Measurements from ENCODE around the gene AMPH. TPM values are rescaled to one million over a fixed set of nuclear protein-coding genes. Genes with fewer than 3 reads are reported as not detected.
A peak's percentile ranks its signal among the peaks of the same experiment; 100 is the strongest.
"Not testable (repeated sequence)": the region's sequence is repeated elsewhere in the genome, so short reads cannot be mapped to it uniquely, and the experiment has no call there.

The AMPH gene
- total RNA-seq, 1 donor from 2014 or later, result 10.7 TPM

DNA sequence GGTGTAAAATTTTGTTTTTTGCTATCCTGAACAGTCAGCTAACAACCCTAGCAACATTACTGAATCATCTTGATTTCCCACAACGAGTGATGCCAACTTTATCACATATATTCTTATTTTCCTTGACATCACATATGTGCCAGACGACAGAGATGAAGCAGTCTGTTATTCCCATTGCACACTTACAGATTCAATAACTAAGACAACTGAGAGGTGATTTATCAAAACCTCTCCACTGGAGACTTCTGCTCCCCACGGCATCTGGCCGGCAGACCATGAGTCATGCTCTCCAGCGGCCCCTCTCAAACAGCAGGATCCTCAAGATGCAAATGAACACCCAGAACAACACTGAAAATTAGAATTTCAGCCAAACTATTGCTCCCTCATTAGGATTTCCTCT lies 57.1 kb downstream of the AMPH start:
- no peak for DNase-seq (ENCODE audit: extremely low spot score, unreplicated experiment)
- Mint-ChIP-seq H3K36me3 (ENCODE audit: unreplicated experiment) (no peaks in the 10 kb centered on the region), H3K27me3 (ENCODE audit: unreplicated experiment) (no peaks in the 10 kb centered on the region)

DNA sequence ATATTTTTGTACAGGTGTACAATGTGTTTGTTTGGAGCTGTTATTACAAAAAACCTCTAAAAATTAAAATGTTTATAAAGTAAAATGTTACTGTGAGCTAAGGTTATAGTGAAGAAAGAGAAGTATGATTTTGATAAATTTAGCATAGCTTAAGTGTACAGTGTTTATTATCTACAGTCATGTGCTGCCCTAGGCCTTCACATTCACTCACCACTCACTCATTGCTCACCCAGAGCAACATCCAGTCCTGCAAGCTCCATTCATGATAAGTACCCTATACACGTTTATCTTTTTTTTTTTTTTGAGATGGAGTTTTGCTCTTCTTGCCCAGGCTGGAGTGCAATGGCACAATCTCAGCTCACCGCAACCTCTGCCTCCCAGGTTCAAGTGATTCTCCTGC lies 59.6 kb downstream of the AMPH start:
- not testable (repeated sequence) for H3K27ac Mint-ChIP-seq (ENCODE audit: unreplicated experiment); H3K36me3 Mint-ChIP-seq (ENCODE audit: unreplicated experiment); H3K4me3 Mint-ChIP-seq (ENCODE audit: unreplicated experiment); H3K27me3 Mint-ChIP-seq (ENCODE audit: unreplicated experiment); H3K9me3 Mint-ChIP-seq (ENCODE audit: unreplicated experiment); DNase-seq (ENCODE audit: extremely low spot score, unreplicated experiment); H3K4me1 Mint-ChIP-seq (ENCODE audit: unreplicated experiment)

More for the DNA sequence above, 57.1 kb downstream of the AMPH start:
- no peak overlapping the region for H3K4me3 Mint-ChIP-seq (ENCODE audit: unreplicated experiment)
- peaks cover 7% of the 10 kb centered on the region for H3K4me1 Mint-ChIP-seq (ENCODE audit: unreplicated experiment)
- TF ChIP-seq, protein P1, sequence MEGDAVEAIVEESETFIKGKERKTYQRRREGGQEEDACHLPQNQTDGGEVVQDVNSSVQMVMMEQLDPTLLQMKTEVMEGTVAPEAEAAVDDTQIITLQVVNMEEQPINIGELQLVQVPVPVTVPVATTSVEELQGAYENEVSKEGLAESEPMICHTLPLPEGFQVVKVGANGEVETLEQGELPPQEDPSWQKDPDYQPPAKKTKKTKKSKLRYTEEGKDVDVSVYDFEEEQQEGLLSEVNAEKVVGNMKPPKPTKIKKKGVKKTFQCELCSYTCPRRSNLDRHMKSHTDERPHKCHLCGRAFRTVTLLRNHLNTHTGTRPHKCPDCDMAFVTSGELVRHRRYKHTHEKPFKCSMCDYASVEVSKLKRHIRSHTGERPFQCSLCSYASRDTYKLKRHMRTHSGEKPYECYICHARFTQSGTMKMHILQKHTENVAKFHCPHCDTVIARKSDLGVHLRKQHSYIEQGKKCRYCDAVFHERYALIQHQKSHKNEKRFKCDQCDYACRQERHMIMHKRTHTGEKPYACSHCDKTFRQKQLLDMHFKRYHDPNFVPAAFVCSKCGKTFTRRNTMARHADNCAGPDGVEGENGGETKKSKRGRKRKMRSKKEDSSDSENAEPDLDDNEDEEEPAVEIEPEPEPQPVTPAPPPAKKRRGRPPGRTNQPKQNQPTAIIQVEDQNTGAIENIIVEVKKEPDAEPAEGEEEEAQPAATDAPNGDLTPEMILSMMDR (IDR thresholded peaks at IDR 0.05), result no peak
- H3K9me3 Mint-ChIP-seq (ENCODE audit: unreplicated experiment), result peaks cover 4% of the 10 kb centered on the region
- H3K27ac Mint-ChIP-seq (ENCODE audit: unreplicated experiment), result peak overlapping the region; percentile 43

DNA sequence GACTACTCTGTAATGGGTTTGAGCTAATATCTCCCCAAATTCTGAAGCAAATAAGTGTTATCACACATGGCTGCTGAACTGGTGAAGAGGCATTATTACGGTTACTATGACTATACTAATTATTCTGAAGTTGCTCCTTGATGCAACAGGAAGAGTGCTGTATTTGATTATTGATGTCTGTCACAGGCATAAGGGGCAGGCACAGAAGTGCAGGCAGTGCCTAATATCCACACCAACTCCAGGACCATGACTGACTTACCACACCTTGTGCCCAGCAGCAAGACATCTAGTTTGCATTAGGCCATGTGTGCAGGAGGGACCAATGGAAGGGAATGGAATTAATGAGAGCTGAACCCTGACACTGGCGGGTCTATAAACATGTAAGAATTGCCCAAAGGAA lies 62.7 kb downstream of the AMPH start:
- TF ChIP-seq, protein P1 (IDR thresholded peaks at IDR 0.05), result no peak
- Mint-ChIP-seq H3K4me3 (ENCODE audit: unreplicated experiment) (no peak overlapping the region), H3K36me3 (ENCODE audit: unreplicated experiment) (no peaks in the 10 kb centered on the region), H3K27me3 (ENCODE audit: unreplicated experiment) (no peaks in the 10 kb centered on the region), H3K27ac (ENCODE audit: unreplicated experiment) (no peak overlapping the region), H3K4me1 (ENCODE audit: unreplicated experiment) (peaks cover 2% of the 10 kb centered on the region), H3K9me3 (ENCODE audit: unreplicated experiment) (peaks cover 8% of the 10 kb centered on the region)
- DNase-seq (ENCODE audit: extremely low spot score, unreplicated experiment), result no peak

DNA sequence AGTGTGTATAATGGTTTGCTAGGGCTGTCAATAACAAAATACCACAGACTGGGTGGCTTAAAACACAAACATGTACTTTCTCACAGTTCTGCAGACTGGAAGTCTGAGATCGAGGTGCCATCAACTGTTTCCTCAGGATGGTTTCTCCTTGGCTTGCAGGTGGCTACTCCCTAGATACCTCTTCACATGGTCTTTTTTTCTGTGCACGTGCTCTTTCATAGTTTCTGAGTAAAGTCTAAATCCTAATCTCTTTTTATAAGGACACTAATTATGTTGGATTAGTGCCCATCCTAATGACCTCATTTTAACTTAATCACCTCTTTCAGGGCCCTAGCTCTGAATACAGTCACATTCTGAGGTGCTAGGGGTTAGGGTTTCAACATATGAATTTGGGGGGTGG lies 65.9 kb downstream of the AMPH start:
- TF ChIP-seq, protein P1 (IDR thresholded peaks at IDR 0.05), result no peak
- peaks cover 8% of the 10 kb centered on the region for H3K9me3 Mint-ChIP-seq (ENCODE audit: unreplicated experiment)
- H3K36me3 Mint-ChIP-seq (ENCODE audit: unreplicated experiment), result no peaks in the 10 kb centered on the region
- no peaks in the 10 kb centered on the region for H3K27me3 Mint-ChIP-seq (ENCODE audit: unreplicated experiment)
- no peak for DNase-seq (ENCODE audit: extremely low spot score, unreplicated experiment)
- H3K4me3 Mint-ChIP-seq (ENCODE audit: unreplicated experiment), result no peak overlapping the region
- no peak overlapping the region for H3K27ac Mint-ChIP-seq (ENCODE audit: unreplicated experiment)
- H3K4me1 Mint-ChIP-seq (ENCODE audit: unreplicated experiment), result peaks cover 10% of the 10 kb centered on the region

DNA sequence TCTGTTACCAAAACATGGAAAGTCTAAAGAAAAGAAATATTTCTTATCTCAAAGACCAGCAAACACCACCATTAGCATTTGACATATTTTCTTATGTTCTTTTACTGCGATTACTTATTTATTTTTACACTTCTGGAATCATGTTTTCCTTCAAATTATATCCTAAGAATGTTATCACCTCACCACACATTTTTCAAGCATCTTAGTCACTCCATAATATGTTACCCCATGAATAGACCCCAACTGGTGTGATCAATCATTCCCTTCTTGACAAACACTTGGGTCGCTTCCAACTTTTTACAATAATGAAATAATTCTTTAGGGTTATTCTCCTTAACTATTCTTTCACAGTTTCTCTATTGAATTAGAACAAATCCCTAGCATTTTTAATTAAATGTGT lies 67.4 kb downstream of the AMPH start:
- no peak for DNase-seq (ENCODE audit: extremely low spot score, unreplicated experiment)
- no peak overlapping the region for H3K4me3 Mint-ChIP-seq (ENCODE audit: unreplicated experiment)

More for the DNA sequence above, 67.4 kb downstream of the AMPH start:
- no peaks in the 10 kb centered on the region for H3K36me3 Mint-ChIP-seq (ENCODE audit: unreplicated experiment)
- H3K27me3 Mint-ChIP-seq (ENCODE audit: unreplicated experiment), result no peaks in the 10 kb centered on the region
- peaks cover 19% of the 10 kb centered on the region for H3K4me1 Mint-ChIP-seq (ENCODE audit: unreplicated experiment)
- TF ChIP-seq, protein P1 (IDR thresholded peaks at IDR 0.05), result no peak
- H3K9me3 Mint-ChIP-seq (ENCODE audit: unreplicated experiment), result peaks cover 8% of the 10 kb centered on the region
- no peak overlapping the region for H3K27ac Mint-ChIP-seq (ENCODE audit: unreplicated experiment)

Measured in osteocyte (in vitro differentiated cells).